ENCODE results near the gene TEAD1.

DNA sequence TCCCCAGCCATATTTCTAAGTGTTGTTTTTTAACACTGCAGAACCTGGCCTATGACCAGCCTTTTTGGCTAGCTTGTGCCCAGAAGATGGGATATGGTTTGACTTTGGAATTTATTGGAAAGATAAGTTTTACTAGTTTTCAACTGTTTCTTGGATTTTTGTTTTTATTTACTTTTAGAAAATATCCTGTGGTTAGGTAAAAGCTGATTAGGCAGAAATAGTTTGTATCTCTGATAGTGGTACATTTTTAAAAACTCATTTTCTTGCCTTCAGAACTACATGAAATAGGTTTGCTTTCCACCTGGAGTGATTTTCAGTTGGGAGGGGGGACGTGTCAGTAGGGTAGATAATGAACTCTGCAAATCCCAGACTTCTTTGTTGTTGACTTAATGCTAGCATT is 243.6 kb downstream of the TEAD1 start:
- TF ChIP-seq, protein P1, sequence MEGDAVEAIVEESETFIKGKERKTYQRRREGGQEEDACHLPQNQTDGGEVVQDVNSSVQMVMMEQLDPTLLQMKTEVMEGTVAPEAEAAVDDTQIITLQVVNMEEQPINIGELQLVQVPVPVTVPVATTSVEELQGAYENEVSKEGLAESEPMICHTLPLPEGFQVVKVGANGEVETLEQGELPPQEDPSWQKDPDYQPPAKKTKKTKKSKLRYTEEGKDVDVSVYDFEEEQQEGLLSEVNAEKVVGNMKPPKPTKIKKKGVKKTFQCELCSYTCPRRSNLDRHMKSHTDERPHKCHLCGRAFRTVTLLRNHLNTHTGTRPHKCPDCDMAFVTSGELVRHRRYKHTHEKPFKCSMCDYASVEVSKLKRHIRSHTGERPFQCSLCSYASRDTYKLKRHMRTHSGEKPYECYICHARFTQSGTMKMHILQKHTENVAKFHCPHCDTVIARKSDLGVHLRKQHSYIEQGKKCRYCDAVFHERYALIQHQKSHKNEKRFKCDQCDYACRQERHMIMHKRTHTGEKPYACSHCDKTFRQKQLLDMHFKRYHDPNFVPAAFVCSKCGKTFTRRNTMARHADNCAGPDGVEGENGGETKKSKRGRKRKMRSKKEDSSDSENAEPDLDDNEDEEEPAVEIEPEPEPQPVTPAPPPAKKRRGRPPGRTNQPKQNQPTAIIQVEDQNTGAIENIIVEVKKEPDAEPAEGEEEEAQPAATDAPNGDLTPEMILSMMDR (IDR thresholded peaks at IDR 0.05), result no peak
- TF ChIP-seq POLR2A (IDR thresholded peaks at IDR 0.05), result no peak
- no peak for TF ChIP-seq EP300 (IDR thresholded peaks at IDR 0.05)
- TF ChIP-seq POLR2AphosphoS5 (IDR thresholded peaks at IDR 0.05), result no peak
